ENCODE results near the gene SFMBT2.

SFMBT2 gene

GRCh38 chr10:7405637-7406036, 5.2 kb downstream of the SFMBT2 start:
- Histone ChIP-seq H3K9me3 (no peaks in the 10 kb centered on the region), H3K27me3 (peaks cover 41% of the 10 kb centered on the region), H3K4me1 (ENCODE audit: control insufficient read depth in 1 of 2, insufficient read depth in 1 of 2, low read depth in 1 of 2, low read length in 1 of 2) (peaks cover 34 to 39% of the 10 kb centered on the region in 2 experiments), H3K36me3 (no peaks in the 10 kb centered on the region), H3K4me3 (ENCODE audit: low read depth in 1 of 2, low read length in 1 of 2) (no peak overlapping the region), H3K27ac (no peak overlapping the region)
- no peak for TF ChIP-seq CTCF (IDR thresholded peaks at IDR 0.05)

GRCh38 chr10:7403620-7404019, 7.2 kb downstream of the SFMBT2 start:
- no peak overlapping the region for H3K4me3 ChIP-seq (ENCODE audit: low read depth in 1 of 2, low read length in 1 of 2)
- H3K9me3 ChIP-seq, result no peaks in the 10 kb centered on the region
- TF ChIP-seq CTCF (IDR thresholded peaks at IDR 0.05), result no peak
- peaks cover 16 to 18% of the 10 kb centered on the region in 2 experiments for H3K4me1 ChIP-seq (ENCODE audit: control insufficient read depth in 1 of 2, insufficient read depth in 1 of 2, low read depth in 1 of 2, low read length in 1 of 2)
- peaks cover 21% of the 10 kb centered on the region for H3K27me3 ChIP-seq
- H3K27ac ChIP-seq, result no peak overlapping the region
- H3K36me3 ChIP-seq, result no peaks in the 10 kb centered on the region

DNA sequence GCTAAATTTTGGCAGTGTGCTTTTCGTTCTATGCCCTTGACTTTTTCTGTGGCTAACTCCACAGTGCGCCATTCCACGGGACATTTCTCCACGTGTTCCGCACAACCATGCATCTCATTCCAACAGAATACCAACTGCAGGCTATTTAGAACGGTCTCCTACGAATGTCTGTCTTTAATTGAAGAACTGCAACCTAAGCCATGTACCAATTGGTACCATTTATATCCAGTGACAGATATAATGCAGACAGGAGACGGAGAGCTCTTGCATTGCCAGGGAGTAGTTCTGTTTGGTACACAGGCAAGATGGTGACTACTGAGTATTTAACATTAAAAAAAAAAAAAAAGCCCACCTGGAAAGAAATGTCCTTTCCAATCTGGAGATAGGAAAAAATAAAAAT, 9.1 kb downstream of the SFMBT2 start:
- Histone ChIP-seq H3K4me1 (ENCODE audit: control insufficient read depth in 1 of 2, insufficient read depth in 1 of 2, low read depth in 1 of 2, low read length in 1 of 2) (peaks cover 0 to under 1% of the 10 kb centered on the region in 2 experiments), H3K27ac (no peak overlapping the region), H3K27me3 (peaks cover 3% of the 10 kb centered on the region), H3K36me3 (no peaks in the 10 kb centered on the region), H3K9me3 (no peaks in the 10 kb centered on the region), H3K4me3 (ENCODE audit: low read depth in 1 of 2, low read length in 1 of 2) (no peak overlapping the region)
- no peak for TF ChIP-seq CTCF (IDR thresholded peaks at IDR 0.05)

- no peaks in the 10 kb centered on the region for H3K36me3 ChIP-seq
- H3K27ac ChIP-seq, result no peak overlapping the region
- no peak overlapping the region for H3K4me3 ChIP-seq (ENCODE audit: low read depth in 1 of 2, low read length in 1 of 2)
- no peaks in the 10 kb centered on the region for H3K9me3 ChIP-seq
- H3K27me3 ChIP-seq, result no peaks in the 10 kb centered on the region
- H3K4me1 ChIP-seq (ENCODE audit: control insufficient read depth in 1 of 2, insufficient read depth in 1 of 2, low read depth in 1 of 2, low read length in 1 of 2), result no peaks in the 10 kb centered on the region
- TF ChIP-seq CTCF (IDR thresholded peaks at IDR 0.05), result no peak
These were observed 9.7 kb downstream of the SFMBT2 start for GRCh38 chr10:7401156-7401555.

- Histone ChIP-seq H3K4me1 (ENCODE audit: control insufficient read depth in 1 of 2, insufficient read depth in 1 of 2, low read depth in 1 of 2, low read length in 1 of 2) (no peaks in the 10 kb centered on the region), H3K9me3 (no peaks in the 10 kb centered on the region), H3K27me3 (no peaks in the 10 kb centered on the region), H3K4me3 (ENCODE audit: low read depth in 1 of 2, low read length in 1 of 2) (no peak overlapping the region), H3K27ac (no peak overlapping the region), H3K36me3 (no peaks in the 10 kb centered on the region)
- no peak for TF ChIP-seq CTCF (IDR thresholded peaks at IDR 0.05)
These were observed 10.6 kb downstream of the SFMBT2 start for GRCh38 chr10:7400068-7400715.
